Immature natural killer cell (primary cell): ENCODE results near the gene MICALL2. TPM values are rescaled to one million over a fixed set of nuclear protein-coding genes. Genes with fewer than 3 reads are reported as not detected.
A peak's percentile ranks its signal among the peaks of the same experiment; 100 is the strongest.
"Not testable (repeated sequence)": the region's sequence is repeated elsewhere in the genome, so short reads cannot be mapped to it uniquely, and the experiment has no call there.

Experiments used
- DNase-seq, 3 donors: peaks; one replicate each; pipeline ENCODE4 v3.0.0; 2022; ENCODE audit warnings: mixed read lengths in 1 of 3
- H3K27ac Mint-ChIP-seq, 6 donors: one replicate each; pipeline ENCODE4 v1.8.0; 2020; ENCODE audit warnings: mixed read lengths in 6 of 6, mild to moderate bottlenecking in 5 of 6, inconsistent platforms in 4 of 6, moderate library complexity in 3 of 6
- H3K27me3 Mint-ChIP-seq, 3 donors: one replicate each; pipeline ENCODE4 v1.8.0; 2020 to 2021; ENCODE audit warnings: low read depth in 3 of 3, mild to moderate bottlenecking in 3 of 3, mixed read lengths in 3 of 3, moderate library complexity in 3 of 3, inconsistent platforms in 1 of 3
- H3K36me3 Mint-ChIP-seq, 3 donors: one replicate each; pipeline ENCODE4 v1.8.0; 2020; ENCODE audit warnings: mixed read lengths in 3 of 3, inconsistent platforms in 2 of 3, mild to moderate bottlenecking in 2 of 3
- H3K4me1 Mint-ChIP-seq, 2 donors: one replicate each; pipeline ENCODE4 v1.8.0; 2020; ENCODE audit warnings: inconsistent platforms in 2 of 2, mild to moderate bottlenecking in 2 of 2, mixed read lengths in 2 of 2, moderate library complexity in 1 of 2
- H3K4me3 Mint-ChIP-seq, 5 donors: one replicate each; pipeline ENCODE4 v1.8.0; 2020; ENCODE audit warnings: mild to moderate bottlenecking in 5 of 5, mixed read lengths in 5 of 5, inconsistent platforms in 3 of 5, moderate library complexity in 3 of 5
- H3K9me3 Mint-ChIP-seq, 6 donors: one replicate each; pipeline ENCODE4 v1.8.0; 2020; ENCODE audit warnings: mild to moderate bottlenecking in 6 of 6, mixed read lengths in 6 of 6, inconsistent platforms in 4 of 6, moderate library complexity in 3 of 6
- polyA plus RNA-seq, 3 donors: library from polyadenylated mRNA; unstranded; fragments of 300-500 nt; fragmentation: Illumina TruSeq; gene quantifications; one replicate each; pipeline ENCODE4 v1.2.3, GENCODE V29; 2021

The MICALL2 gene
- polyA plus RNA-seq, 3 donors from 2014 or later = 0.10 to 0.50 TPM; not detected in 1

- Mint-ChIP-seq H3K9me3 (no peaks in the 10 kb centered on the region), H3K4me1 (no peaks in the 10 kb centered on the region), H3K36me3 (no peaks in the 10 kb centered on the region)
Measured at GRCh38 chr7:1445341-1445740, 13.9 kb downstream of the MICALL2 start.

DNA sequence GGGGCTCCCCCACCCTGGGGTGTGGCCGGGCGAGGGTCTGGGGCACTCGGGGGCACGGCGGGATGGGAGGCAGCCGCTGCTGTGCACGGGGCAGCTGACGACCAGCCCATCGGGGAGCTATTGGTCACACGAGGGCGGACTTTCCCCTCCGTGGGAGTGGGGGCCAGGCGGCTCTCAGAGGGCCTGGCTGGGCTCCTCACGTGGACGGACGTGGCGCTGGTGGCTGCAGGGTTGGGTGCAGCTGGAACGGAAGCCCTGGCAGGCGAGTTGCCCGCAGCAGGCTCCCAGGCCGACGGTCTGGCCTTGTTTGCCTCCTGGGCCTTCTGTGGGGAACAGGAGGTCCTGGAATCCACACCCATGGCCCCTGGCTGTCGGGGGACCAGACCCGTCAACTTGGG is 14.3 kb downstream of the MICALL2 start:
- Mint-ChIP-seq H3K27me3 (peaks cover 0 to 3% (median 1%) of the 10 kb centered on the region in 3 donors), H3K9me3 (no peaks in the 10 kb centered on the region), H3K4me1 (no peaks in the 10 kb centered on the region), H3K27ac (no peak overlapping the region), H3K4me3 (no peak overlapping the region), H3K36me3 (no peaks in the 10 kb centered on the region)
- DNase-seq = no peak

More at GRCh38 chr7:1445341-1445740, 13.9 kb downstream of the MICALL2 start:
- Mint-ChIP-seq H3K4me3 (no peak overlapping the region), H3K27ac (no peak overlapping the region), H3K27me3 (peaks cover 0 to 3% (median 1%) of the 10 kb centered on the region in 3 donors)
- no peak for DNase-seq

- Mint-ChIP-seq H3K27me3 (peaks cover 0 to 3% (median 1%) of the 10 kb centered on the region in 3 donors), H3K9me3 (no peaks in the 10 kb centered on the region), H3K36me3 (no peaks in the 10 kb centered on the region), H3K4me3 (no peak overlapping the region), H3K4me1 (no peaks in the 10 kb centered on the region), H3K27ac (no peak overlapping the region)
- DNase-seq = no peak
Measured at GRCh38 chr7:1444214-1444924, 14.9 kb downstream of the MICALL2 start.

DNA sequence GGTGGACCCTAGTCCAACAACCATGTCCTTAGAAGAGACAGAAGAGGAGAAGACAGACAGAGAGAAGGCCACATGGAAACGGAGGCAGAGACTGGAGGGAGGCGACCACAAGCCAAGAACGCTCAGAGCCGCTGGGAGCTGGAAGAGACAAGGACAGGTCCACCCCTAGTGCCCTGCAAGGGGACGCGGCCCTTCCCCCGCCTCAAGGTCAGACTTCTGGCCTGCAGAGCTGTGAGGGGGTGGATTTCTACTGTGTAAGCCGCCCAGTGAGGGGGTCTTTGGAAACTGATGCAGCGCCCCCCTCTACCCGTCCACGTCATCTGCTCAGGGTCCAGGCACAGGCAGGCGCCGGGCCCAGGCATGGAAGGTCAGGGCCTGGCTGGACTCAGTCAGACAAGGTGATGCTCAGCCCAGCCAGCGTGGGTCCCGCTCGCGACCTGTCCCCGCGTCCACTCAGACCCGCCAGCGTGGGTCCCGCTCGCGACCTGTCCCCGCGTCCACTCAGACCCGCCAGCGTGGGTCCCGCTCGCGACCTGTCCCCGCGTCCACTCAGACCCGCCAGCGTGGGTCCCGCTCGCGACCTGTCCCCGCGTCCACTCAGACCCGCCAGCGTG is 15.6 kb downstream of the MICALL2 start:
- not testable (repeated sequence) for H3K27me3 Mint-ChIP-seq

DNA sequence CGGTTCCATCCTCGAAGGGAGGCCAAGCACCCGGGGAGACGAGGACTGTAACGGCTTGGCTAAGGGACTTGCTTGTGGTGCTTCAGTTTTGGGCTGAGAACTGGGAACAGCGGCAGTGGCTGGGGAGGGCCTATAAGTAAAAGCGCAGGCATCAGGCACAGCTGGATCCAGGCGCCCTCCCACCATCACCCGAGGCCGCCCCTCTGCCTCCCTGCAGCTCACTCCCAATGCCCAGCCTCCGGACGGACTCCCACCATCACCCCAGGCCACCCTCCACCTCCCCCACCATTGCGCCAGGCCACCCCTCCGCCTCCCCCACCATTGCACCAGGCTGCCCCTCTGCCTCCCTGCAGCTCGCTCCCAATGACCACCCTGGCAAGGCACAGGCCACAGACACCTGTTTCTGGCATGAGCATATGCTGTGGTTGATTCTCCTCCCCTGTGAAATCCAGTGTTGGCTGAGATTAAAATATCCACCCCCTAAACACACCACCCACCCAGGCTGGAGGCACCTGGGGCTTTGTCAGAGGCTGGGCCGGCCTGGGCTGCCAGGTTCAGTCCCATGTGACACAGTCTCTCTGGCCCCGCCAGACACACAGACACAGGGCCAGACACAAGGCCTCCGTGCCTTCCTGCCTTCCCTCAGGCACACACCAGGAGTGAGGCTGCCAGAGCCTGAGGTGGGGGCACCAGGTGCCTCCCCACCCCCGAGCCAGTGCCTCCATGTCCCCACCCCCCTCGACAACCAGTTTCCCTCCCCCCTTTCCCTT is 16.7 kb downstream of the MICALL2 start:
- Mint-ChIP-seq H3K27ac (no peak overlapping the region), H3K4me1 (no peaks in the 10 kb centered on the region), H3K4me3 (no peak overlapping the region), H3K36me3 (no peaks in the 10 kb centered on the region), H3K9me3 (no peaks in the 10 kb centered on the region), H3K27me3 (peaks cover 0 to 3% (median 1%) of the 10 kb centered on the region in 3 donors)
- no peak for DNase-seq

More for the DNA sequence above, 15.6 kb downstream of the MICALL2 start:
- H3K27ac Mint-ChIP-seq = peak overlapping the region in 1 of 6 donors; percentile 20
- not testable (repeated sequence) for DNase-seq, H3K36me3 Mint-ChIP-seq, H3K4me3 Mint-ChIP-seq, H3K4me1 Mint-ChIP-seq, H3K9me3 Mint-ChIP-seq

GRCh38 chr7:1441615-1442354 is 17.5 kb downstream of the MICALL2 start:
- Mint-ChIP-seq H3K27ac (no peak overlapping the region), H3K27me3 (peaks cover 0 to 3% (median 1%) of the 10 kb centered on the region in 3 donors), H3K4me3 (no peak overlapping the region), H3K4me1 (no peaks in the 10 kb centered on the region), H3K36me3 (no peaks in the 10 kb centered on the region), H3K9me3 (no peaks in the 10 kb centered on the region)
- no peak for DNase-seq

- Mint-ChIP-seq H3K27me3 (peaks cover 0 to 3% (median 1%) of the 10 kb centered on the region in 3 donors), H3K4me3 (no peak overlapping the region), H3K27ac (no peak overlapping the region), H3K9me3 (no peaks in the 10 kb centered on the region), H3K36me3 (no peaks in the 10 kb centered on the region), H3K4me1 (no peaks in the 10 kb centered on the region)
- DNase-seq = no peak
Measured at GRCh38 chr7:1440620-1441019, 18.6 kb downstream of the MICALL2 start.

DNA sequence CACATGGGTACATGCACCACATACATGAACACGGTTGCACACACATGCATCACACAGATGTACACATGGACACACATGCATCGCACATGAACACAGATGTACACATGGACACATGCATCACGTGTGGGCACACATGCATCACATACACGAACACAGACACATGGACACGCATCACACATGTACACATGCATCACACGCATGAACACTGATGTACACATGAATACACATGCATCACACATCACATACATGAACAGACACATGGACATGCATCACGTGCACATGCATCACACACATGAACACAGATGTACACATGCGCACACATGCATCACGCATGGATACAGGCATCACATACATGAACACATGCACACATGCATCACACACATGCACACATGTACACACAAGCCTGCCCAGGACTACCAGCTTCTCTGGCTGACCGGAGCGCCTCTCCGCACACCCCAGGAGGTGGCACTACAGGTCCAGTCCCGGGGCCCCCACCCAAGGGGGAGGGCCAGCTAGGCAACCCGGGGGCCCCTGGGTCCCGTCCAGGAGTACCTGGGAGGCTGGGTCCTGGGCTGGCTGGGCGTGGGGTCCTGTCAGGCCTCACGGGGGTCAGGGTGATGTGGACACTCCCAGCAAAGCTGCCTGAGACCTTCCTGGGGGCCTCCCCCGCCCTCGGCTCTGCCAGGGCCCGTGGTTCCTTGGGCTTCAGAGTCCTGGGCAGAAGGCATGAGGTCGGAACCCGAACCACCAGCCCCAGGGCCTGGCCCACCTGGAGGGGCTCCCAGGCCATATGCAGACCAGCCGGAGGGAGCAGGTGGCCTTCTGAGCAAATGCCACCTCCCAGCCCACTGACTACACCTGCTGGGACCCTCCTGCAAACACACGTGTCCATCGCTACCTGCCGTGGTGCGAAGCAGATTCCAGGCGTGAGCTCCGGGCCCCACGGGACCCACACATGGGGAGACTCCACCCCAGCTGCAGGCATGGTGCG is 19.6 kb downstream of the MICALL2 start:
- Mint-ChIP-seq H3K27ac (no peak overlapping the region), H3K4me1 (no peaks in the 10 kb centered on the region), H3K27me3 (peaks cover 0 to 3% (median 1%) of the 10 kb centered on the region in 3 donors), H3K9me3 (no peaks in the 10 kb centered on the region), H3K4me3 (no peak overlapping the region), H3K36me3 (no peaks in the 10 kb centered on the region)
- DNase-seq = no peak

DNA sequence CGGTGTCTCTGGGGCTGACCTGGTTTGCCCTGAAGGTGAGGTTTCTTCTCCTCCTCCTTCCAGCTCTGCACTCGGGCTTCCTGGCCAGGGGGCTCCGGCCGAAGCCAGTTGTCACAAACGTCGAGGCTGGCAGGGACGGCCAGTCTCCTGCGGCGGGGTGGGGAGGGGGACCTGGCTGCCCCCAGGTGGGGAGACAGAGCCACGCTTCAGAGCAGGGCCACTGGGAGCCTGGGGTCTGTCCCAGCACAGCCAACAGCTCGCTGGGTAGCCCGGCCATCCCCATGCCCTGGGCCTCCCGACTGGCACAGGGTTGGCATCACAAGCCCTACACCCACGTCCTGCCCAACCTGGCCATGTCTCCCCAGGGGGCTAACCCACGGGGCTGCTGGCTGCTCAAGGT is 20.4 kb downstream of the MICALL2 start:
- DNase-seq = no peak
- no peak overlapping the region for H3K4me3 Mint-ChIP-seq
- H3K27me3 Mint-ChIP-seq = peaks cover 0 to 3% (median 1%) of the 10 kb centered on the region in 3 donors
- no peaks in the 10 kb centered on the region for H3K4me1 Mint-ChIP-seq
- H3K27ac Mint-ChIP-seq = no peak overlapping the region
- no peaks in the 10 kb centered on the region for H3K9me3 Mint-ChIP-seq
- no peaks in the 10 kb centered on the region for H3K36me3 Mint-ChIP-seq

GRCh38 chr7:1438208-1438607 is 21.1 kb downstream of the MICALL2 start:
- H3K36me3 Mint-ChIP-seq = no peaks in the 10 kb centered on the region
- no peaks in the 10 kb centered on the region for H3K9me3 Mint-ChIP-seq
- H3K4me3 Mint-ChIP-seq = no peak overlapping the region
- no peak for DNase-seq
- H3K27ac Mint-ChIP-seq = no peak overlapping the region
- no peaks in the 10 kb centered on the region for H3K4me1 Mint-ChIP-seq
- H3K27me3 Mint-ChIP-seq = peaks cover 0 to 4% (median 1%) of the 10 kb centered on the region in 3 donors

- Mint-ChIP-seq H3K36me3 (no peaks in the 10 kb centered on the region), H3K27ac (no peak overlapping the region), H3K9me3 (no peaks in the 10 kb centered on the region), H3K27me3 (peaks cover 1 to 5% (median 2%) of the 10 kb centered on the region in 3 donors), H3K4me1 (peaks cover 2 to 3% of the 10 kb centered on the region in 2 donors), H3K4me3 (no peak overlapping the region)
- no peak for DNase-seq
Measured at GRCh38 chr7:1437155-1437880, 22.0 kb downstream of the MICALL2 start.

GRCh38 chr7:1436608-1437007 is 22.7 kb downstream of the MICALL2 start:
- DNase-seq = no peak
- H3K4me1 Mint-ChIP-seq = peaks cover 2 to 5% of the 10 kb centered on the region in 2 donors
- no peak overlapping the region for H3K27ac Mint-ChIP-seq
- H3K9me3 Mint-ChIP-seq = no peaks in the 10 kb centered on the region
- H3K4me3 Mint-ChIP-seq = no peak overlapping the region
- no peaks in the 10 kb centered on the region for H3K36me3 Mint-ChIP-seq
- H3K27me3 Mint-ChIP-seq = peaks cover 2 to 3% (median 2%) of the 10 kb centered on the region in 3 donors
